NCI-H82 treated with DMSO at 0.1 percent for 48 hours (cell line): ENCODE results near the gene MVD.

Experiments
- DNase-seq: peaks from one replicate; lab custom pipeline; 2025; ENCODE audit not compliant: unreplicated experiment; lab: John Stamatoyannopoulos, UW

MVD gene, protein sequence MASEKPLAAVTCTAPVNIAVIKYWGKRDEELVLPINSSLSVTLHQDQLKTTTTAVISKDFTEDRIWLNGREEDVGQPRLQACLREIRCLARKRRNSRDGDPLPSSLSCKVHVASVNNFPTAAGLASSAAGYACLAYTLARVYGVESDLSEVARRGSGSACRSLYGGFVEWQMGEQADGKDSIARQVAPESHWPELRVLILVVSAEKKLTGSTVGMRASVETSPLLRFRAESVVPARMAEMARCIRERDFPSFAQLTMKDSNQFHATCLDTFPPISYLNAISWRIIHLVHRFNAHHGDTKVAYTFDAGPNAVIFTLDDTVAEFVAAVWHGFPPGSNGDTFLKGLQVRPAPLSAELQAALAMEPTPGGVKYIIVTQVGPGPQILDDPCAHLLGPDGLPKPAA

DNA sequence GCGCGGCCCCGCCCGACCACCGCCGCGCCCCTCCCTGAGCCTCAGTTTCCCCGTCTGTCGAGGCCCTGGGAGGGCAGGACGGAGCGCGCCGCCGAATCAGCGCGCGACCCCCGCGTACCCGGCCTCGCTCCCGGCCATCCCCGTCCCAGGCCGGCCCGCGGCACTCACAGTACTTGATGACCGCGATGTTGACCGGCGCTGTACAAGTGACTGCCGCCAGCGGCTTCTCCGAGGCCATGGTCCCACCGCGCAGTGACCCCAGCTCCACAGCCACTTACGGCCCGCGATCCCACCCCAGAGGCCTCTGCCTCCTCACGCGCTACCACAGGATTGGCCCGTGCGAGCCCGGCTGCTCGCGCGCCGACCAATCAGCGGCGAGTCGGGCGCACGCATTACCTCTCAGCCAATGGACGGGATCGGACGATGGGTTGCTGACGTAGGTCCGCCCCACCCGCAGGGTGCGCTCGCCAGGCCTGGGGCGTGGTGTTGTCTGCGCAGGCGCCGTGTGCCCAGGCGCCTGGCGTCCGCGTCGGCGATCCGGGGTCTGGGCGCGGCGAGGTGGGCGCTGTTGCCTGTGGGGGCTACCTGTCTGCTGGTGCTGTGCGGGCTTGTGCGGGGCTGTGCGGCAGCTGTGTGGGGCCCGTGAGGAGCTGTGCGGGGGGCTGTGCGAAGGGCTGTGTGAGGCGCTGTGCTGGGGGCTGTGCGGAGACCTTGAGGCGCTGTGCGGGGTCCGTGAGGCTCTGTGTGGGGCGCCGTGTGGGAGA lies at the start of gene MVD:
TSS of gene MVD (minus strand) at position 249 of the 764 bp plus-strand sequence. CDS start at position 238, 11 bp downstream.
- peak; percentile 89 for DNase-seq

DNA sequence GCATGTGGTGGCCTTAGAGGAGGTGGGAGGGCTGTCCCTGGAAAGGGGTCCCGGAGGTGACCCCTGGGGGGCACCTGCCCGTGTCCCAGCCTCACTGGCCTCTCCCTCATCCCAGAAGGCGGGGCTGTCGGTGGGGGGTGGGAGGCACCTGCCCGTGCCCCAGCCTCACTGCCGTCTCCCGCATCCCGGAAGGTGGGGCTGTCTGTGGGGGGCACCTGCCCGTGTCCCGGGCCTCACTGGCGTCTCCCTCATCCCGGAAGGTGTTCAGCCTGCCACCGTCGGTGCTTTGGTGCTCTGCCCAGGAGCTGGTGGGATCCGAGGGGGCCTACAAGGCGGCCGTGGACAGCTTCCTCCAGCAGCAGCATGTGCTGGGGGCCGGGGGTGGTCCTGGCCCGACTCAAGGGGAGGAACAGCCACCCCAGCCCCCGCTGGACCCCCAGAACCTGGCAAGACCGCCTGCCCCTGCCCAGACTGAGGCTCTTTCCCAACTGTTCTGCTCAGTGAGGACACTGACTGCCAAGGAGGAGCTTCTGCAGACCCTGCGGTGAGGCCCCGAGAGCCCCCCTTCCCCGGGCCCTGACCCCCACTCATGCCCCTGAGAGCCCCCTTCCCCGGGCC lies 49.6 kb upstream of the MVD start:
- DNase-seq, result no peak

DNA sequence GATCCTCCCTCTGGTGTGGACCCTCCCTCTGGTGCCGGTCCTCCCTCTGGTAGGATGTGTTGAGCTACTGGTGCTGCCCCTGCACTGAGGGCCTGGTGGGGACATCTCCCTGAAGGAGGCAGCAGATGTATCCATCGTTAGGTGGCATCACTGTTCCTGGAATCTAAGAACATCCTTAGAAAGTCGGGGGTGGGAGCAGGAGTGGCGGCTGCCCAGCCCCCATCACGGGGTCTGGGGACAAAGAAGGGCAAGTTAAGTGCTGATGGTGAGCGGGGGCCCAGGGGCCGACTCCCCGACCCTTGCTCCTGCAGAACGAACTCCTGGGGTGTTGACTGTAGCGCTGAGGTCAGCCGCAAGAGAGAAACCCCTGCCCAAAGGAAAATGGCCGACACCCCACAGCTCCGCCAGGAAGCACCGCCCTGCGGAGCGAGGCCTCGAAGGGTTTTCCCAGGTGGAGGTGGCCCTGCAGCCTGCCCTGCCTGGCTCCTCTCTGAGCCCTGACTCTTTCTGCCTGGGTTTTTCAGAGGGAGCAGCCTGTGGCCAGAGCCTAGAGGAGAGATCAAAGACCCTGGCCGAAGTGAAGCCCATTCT lies 49.0 kb upstream of the MVD start:
- DNase-seq, result no peak

DNA sequence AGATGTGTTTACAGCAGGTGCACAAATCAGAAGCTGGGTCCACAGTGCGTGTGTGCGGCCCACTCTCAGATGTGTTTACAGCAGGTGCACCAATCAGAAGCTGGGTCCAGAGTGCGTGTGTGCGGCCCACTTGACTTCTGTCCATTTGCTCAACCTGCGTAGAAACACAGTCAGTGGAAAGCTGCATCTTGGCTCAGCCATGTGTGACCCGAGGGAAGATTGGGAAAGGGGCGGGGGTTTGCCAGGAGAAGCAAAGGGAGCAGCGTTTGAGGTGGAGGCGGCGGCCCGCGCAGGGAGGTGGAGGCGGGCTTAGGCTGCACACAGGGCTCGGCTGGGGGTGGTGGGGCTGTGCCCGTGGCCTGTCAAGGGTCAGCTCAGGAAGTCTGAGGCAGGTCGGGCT lies 47.7 kb upstream of the MVD start:
- DNase-seq, result no peak

DNA sequence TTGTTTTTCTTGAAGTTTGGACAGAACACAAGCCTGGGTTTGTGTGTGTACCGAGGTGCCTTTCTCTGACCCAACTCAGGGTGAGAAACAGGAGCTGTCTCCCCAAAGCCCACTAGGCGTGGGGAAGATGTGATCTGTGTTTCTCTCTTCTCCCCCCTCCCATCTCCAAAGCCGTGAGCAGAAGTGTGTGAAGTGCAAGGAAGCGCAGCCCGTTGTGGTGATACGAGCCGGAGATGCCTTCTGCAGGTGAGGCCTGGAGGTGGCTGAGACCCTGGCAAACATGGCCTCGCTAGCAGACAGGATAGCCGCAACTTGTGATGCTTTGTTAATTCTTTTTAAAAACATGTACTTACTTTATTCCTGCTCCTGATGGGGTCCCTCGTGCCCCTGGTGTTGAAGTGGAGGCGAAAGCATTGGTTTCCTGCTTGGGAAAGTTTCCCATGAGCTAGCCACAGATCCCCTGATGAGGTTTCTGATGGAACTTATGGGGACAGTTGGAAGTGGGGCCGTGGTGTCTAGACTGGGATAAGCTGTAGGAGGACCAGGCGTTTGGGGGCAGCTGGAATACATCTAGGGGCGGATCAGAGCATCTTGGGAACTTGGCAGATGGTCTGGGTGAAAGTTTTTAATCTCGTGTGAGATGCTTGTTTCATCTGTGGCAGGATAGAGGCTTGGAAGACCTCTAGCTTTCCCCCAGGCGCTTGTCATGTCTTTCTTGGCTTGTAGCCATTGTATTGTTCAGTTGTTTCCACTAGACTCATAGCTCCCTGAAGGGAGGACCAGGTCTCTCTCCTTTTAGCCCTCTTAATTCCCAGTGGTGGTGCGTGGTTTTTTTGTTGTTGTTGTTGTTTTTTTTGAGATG lies 44.3 kb upstream of the MVD start:
- peak; percentile 33 for DNase-seq

DNA sequence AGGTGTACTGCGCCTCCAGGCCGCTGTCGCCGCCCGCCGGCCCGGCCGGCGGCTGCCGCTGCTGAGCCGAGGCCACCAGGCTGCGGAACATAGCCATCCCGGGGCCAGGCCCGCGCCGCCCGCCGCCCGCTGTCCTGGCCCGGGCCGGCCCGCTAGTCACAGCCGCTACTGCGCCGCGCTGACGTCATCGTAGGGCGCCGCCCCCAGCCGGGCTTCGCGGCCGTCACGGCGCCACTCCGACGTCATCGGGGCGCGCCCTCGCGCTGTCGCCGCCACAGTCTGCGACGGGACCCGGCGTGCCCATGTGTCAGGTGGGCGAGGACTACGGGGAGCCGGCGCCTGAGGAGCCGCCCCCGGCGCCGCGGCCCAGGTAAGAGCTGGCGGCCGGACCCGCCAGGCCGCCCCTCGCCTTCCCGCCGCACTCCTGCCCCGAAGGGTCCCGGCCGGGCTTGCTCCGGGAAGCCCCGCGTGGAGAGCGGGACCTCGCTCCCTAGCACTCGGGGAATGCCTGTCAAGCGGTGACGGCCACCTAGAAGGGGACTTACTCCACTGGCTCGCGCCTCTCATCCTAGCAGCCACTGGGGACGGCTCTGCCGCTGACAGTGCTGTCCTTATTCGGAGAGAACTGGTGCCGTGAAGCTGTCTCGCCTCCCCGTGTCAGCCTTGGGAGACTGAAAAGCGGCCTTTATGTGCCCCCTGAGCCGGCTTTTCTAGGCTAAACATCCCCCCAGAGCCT lies 43.5 kb upstream of the MVD start, which contains the start of the genes CTU2 and RNF166:
TSS of gene CTU2 (plus strand) at position 275 of the 736 bp plus-strand sequence. CDS start at position 303, 28 bp downstream.
TSS of gene RNF166 (minus strand) at position 180 of the 736 bp plus-strand sequence. CDS start at position 97, 83 bp downstream.
- peak; percentile 16 for DNase-seq

DNA sequence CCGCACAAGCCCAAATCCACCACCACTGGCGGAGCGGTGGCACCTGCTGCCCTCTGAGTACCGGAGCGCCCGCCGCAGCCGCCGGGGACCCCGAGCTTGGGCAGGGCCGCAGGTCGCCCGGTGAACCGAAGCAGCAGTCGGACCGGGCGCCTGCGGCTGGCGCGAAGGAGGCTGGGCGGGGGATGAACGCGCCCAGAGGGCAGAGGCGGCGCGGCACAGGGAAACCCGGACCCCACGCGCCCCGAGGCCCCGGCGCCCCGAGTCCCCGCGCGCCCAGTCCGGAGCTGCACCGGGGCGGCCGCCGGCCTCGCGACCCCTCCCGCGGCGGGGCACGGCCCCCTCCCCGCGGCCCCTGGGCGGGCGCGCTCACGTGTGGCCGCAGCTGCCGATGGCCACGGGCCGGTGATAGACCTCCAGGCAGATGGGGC lies 42.9 kb upstream of the MVD start:
- no peak for DNase-seq

DNA sequence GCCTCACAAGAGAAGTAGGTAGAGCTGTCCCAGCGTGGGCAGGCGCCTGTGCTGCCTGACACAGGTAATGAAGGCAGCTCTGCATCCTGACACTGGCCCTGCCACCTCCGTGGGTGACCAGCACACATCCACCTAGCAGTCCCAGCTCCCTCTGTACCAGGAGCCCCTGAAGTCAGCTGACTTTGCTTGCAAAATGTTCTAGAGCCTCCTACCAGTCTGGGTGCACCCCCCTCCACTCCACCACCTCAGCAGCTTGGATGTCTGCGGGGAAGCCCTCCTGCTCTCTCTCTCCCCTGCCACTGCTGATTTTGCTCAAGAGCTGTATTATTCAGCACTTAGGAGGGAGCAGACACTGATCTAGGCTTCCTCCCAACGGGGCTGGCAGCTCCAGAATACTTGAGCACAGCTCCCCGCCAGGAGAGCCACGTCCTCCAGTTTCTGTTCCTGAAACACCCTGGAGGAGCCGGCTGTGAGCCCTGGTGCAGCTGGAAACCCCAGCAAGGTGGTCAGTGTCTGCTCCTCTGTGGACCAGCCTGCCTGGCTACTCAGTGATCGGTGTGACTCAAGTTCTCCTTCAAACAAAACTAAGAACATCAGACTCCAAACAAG lies 42.3 kb upstream of the MVD start:
- no peak for DNase-seq

DNA sequence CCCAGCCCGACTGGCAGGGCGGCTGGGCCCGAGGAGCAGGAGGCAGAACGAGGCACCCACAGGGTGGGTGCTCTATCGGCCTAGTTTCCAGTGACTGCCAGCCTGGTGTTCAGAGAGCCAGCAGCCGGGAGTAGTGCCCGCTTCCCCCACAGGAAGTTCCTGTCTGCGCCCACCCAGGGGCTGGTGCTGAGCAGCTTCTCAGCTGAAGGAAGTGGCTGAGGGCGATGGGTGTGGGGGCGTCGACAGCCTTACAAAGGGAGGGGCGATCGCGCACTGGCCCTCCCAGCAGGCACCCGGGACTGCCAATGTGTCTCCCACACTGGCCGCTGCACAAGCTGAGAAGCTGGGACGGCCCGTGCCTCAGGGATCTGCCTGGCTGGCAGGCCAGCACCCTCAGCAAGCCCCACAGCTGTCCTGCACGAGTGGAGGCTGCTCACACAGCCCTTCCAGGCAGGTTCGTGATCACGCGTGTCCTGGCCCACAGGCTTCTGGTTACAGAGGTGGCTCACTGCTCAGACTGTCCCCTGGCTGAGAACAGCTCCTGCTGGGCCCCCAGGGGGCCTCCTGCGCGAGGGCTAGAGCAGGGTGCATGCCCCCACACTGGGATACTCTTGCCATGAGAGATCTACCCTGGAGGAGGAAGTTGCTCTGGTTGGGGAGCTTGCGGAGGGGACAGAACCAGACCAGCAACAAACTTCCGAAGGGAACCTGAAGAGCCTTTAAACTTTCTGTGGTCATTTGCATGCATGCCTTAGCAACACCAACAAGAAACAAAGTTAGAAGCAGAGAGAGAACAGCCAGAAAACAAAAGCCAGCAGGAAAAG lies 40.8 kb upstream of the MVD start:
- no peak for DNase-seq

DNA sequence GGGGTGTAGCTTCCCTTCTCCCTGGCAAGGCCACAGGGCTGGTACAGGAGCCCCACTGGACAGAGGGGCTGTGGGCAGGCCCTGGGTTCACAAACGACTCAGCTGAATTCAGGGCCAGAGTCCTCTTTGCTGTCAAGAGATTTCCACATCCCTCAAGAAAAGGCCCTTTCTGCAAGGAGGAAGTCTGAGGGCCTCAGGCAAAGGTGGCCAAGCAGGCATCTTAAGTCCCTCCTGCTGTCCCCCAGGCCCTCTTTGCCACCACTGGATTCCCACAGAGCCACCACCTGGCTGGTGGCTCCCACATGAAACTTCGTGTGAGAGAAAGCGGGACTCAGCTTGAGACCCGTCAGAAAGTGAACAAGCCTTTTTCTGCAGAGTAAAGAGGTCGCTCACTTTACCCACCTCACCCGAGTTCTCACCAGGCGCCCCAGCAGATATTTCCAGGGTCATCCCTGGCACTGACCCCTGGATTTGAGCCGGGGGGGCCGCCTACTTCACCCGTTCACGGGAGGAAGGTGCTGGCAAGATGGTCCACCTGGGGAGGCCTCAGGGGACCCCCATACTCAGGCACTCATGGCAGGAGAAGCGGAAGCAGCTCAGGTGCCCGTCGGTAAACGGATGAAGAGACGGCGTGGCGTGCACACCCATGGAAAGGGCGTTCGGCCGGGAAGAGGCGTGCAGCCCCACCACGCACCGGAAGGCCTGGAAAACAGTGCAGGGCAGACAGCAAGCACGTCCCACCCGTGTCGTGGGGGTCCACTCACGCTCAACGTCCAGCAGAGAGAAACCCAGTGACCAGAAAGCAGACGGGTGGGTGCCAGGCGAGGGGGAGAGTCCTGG lies 39.7 kb upstream of the MVD start:
- no peak for DNase-seq

DNA sequence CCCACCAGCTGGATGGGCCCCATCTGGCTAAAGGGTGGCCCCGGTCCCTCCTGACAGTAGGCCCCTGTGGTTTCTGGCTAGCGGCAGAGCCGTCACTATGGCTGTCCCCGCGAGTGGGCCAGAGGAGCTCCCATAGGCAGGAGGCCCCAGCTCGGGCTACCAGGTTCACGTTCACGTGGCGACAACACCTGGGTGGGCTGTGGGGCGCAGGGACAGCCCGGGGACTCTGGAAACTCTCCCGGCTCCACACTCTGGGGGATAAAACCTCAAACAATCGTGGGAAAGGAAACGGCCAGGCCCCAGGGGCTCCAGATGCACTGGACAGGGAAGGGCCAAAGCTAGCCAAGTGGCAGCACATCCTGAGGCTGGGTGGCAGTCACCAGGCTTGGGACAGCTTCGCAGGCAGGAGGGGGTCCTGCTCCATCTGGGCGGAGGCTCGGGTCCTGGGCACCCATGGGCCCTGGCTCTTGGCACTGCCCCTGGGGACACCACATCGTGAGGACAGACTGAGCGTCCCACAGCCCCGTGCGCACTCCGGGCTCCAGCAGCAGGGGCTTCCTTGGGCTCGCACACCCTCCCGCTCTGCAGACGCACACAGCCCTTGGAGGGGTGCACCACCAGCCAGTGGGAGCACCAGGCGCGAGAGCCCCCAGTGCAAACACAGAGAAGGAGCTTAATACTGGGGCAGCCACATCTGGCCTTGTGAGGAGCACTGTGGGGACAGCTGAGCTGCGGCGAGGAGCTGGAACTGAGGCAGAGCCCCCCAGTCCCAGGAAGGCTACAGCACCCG lies 38.9 kb upstream of the MVD start:
- no peak for DNase-seq

DNA sequence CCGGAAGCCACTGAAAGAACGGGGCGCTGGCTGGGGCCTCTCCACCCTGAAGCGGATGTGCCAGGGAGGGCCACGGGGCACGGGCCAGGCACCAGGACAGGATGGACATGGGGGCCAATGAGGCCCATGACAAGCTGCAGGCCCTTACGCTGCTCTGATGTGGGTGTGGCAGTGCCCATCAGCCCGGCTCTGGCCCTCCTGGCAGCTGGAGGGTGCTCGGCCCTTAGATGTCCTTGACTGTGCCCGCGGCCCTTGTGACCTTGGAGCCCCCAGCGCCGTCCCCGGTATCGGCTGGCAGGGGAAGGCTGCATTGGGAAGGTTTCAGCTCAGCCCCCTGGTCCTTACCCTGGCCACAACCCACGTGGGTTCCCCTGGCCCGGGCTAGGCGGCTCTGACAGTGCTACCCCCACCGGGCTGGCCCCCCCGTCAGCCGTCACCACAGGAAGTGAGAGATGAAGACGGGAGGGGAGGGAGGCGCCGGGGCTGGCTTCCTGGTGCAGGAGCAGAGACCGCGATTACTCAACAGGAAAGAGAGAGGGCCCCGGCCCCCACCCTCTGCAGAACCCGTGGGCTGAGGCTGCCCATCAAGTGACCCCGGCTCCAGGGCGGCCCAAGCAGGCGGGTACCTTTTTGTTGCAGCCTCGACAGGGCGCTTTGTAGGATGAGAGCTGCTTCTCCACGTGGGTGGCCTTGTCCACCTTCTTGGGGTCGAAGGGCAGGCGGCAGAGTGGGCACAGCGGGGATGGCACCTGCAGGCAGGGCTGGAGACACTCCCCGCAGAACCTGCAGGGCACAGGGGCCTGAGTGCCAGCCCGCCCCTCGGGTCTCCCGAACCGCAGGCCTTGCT lies 38.0 kb upstream of the MVD start:
- no peak for DNase-seq

DNA sequence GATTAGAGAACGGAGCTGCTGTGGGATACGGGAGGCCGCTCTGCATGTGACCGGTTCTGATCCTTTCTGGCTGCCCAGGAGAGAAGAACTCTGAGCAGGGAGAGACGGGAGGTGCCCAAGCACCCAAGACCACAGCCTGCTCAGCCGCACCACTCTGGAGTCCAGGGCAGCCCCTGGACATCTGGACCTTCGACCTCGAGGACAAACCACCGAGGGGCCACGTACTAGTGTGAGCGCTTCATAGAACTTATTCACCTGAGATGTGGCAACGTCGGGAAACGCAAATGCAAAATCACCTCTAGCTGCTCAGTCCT lies 37.4 kb upstream of the MVD start:
- DNase-seq, result no peak

DNA sequence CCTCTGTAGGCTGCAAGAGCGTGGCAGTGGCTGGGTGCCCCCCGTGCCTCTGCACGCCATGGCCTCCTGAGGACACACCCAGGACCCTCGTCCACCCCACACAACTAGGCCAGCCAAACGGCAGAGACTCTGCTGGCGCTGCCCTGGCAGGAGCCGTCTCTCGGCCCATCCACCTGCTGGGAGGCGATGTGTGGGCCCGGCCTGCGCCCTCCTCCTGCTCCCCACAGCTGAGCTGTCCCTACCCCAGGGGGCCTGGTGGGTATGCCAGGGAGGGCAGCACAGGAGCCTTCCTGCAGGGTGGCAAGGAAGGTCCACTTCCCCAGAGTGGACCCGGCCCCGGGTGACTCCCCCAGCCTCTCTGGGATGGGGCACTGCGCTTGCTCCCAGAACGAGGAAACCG lies 36.3 kb upstream of the MVD start:
- DNase-seq, result no peak

DNA sequence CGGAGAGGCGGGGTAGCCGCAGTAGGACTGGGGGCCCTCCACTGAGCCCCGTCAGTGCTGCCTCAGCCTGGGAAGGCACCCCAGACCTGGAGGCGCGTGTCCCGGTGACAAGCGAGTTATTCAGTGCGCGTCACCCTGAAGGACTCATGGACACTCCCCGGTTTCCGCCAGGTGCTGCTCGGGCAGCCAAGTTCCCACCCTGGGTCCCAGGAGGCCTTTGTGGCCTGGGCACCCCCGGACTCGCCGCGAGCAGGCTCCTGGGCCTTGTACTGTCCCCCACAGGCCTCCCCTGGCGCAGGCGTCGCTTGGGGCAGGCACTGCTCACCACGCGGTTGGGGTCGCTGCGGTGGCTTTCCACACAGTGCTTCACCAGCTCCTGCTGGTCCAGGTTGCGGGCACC lies 35.8 kb upstream of the MVD start:
- no peak for DNase-seq
